WTC11 (cell line): ENCODE results near the gene RPL36A. TPM values are rescaled to one million over a fixed set of nuclear protein-coding genes. Genes with fewer than 3 reads are reported as not detected.

Experiments used
- ATAC-seq: fragments of 200-7000 bp; cut with Tn5 transposase; 2 replicates; pipeline ENCODE4 v1.10.0; 2021; ENCODE audit warnings: mild to moderate bottlenecking, moderate library complexity
- CTCF ChIA-PET: fragments of 300-600 bp; sonication (Branson Sonifier 250); formaldehyde crosslinking; loops from one replicate; lab custom pipeline; 2021; ENCODE audit warnings: antibody characterized with exemption; lab: Charles Lee
- POLR2A ChIA-PET: fragments of 350-600 bp; sonication (Branson Sonifier 250); formaldehyde crosslinking; loops from one replicate; lab custom pipeline; 2021; ENCODE audit warnings: antibody characterized with exemption; lab: Charles Lee
- DNase-seq: peaks from one replicate; pipeline ENCODE4 v3.0.0; 2021; ENCODE audit warnings: low spot score
- H3K27ac Mint-ChIP-seq: 2 replicates; pipeline ENCODE4 v1.8.0; 2021; ENCODE audit warnings: mixed read lengths
- H3K27me3 Mint-ChIP-seq: 2 replicates; pipeline ENCODE4 v1.8.0; 2021; ENCODE audit warnings: low read depth, mild to moderate bottlenecking, moderate library complexity, mixed read lengths
- H3K36me3 Mint-ChIP-seq: 2 replicates; pipeline ENCODE4 v1.8.0; 2021; ENCODE audit warnings: mixed read lengths
- H3K4me1 Mint-ChIP-seq: 2 replicates; pipeline ENCODE4 v1.8.0; 2022; ENCODE audit warnings: mixed read lengths
- H3K4me3 Mint-ChIP-seq: 2 replicates; pipeline ENCODE4 v1.8.0; 2021; ENCODE audit warnings: mild to moderate bottlenecking, moderate library complexity, mixed read lengths
- H3K9me3 Mint-ChIP-seq: 2 replicates; pipeline ENCODE4 v1.8.0; 2021; ENCODE audit warnings: mixed read lengths
- AFF4 ChIP-seq: sonication (generic); formaldehyde crosslinking; IDR thresholded peaks from 2 replicates; pipeline ENCODE4 v1.8.1; 2023; ENCODE audit warnings: mild to moderate bottlenecking, missing genetic modification reagents, borderline replicate concordance
- ATF1 ChIP-seq: sonication (generic); formaldehyde crosslinking; IDR thresholded peaks from 2 replicates; pipeline ENCODE4 v1.8.1; 2023; ENCODE audit warnings: mild to moderate bottlenecking, moderate library complexity, missing genetic modification reagents
- CBFB ChIP-seq: sonication (generic); formaldehyde crosslinking; IDR thresholded peaks from 2 replicates; pipeline ENCODE4 v1.8.1; 2022; ENCODE audit warnings: mild to moderate bottlenecking, low read depth, missing genetic modification reagents
- CREB1 ChIP-seq: sonication (generic); formaldehyde crosslinking; IDR thresholded peaks from 2 replicates; pipeline ENCODE4 v1.8.0; 2023; ENCODE audit warnings: mild to moderate bottlenecking, missing genetic modification reagents
- EMX1 ChIP-seq: fragments of 250-450 bp; sonication (Bioruptor Pico); IDR thresholded peaks from 2 replicates; pipeline ENCODE4 v1.8.0; 2021; ENCODE audit warnings: mild to moderate bottlenecking
- ESRRA ChIP-seq: sonication (generic); formaldehyde crosslinking; IDR thresholded peaks from 2 replicates; pipeline ENCODE4 v1.8.1; 2022; ENCODE audit warnings: mild to moderate bottlenecking, missing genetic modification reagents, borderline replicate concordance
- ETV6 ChIP-seq: sonication (generic); formaldehyde crosslinking; IDR thresholded peaks from 2 replicates; pipeline ENCODE4 v1.8.1; 2022; ENCODE audit warnings: mild to moderate bottlenecking, missing genetic modification reagents
- FOXP1 ChIP-seq: sonication (generic); formaldehyde crosslinking; IDR thresholded peaks from 2 replicates; pipeline ENCODE4 v1.8.0; 2022; ENCODE audit warnings: missing genetic modification reagents, mild to moderate bottlenecking, moderate library complexity, borderline replicate concordance
- GABPB1 ChIP-seq: sonication (generic); formaldehyde crosslinking; IDR thresholded peaks from 2 replicates; pipeline ENCODE4 v1.8.1; 2023; ENCODE audit warnings: mild to moderate bottlenecking, missing genetic modification reagents
- GRHL2 ChIP-seq: fragments of 250-450 bp; sonication (Bioruptor Pico); IDR thresholded peaks from 2 replicates; pipeline ENCODE4 v1.8.0; 2022; ENCODE audit warnings: mild to moderate bottlenecking, moderate library complexity; ENCODE audit not compliant: insufficient replicate concordance, severe bottlenecking
- KAT7 ChIP-seq: sonication (generic); formaldehyde crosslinking; IDR thresholded peaks from 2 replicates; pipeline ENCODE4 v1.8.1; 2023; ENCODE audit warnings: missing genetic modification reagents, mild to moderate bottlenecking, borderline replicate concordance
- NFE2L1 ChIP-seq: sonication (generic); formaldehyde crosslinking; IDR thresholded peaks from 2 replicates; pipeline ENCODE4 v1.8.1; 2023; ENCODE audit warnings: missing genetic modification reagents
- NR3C1 ChIP-seq: sonication (generic); formaldehyde crosslinking; conservative IDR thresholded peaks from 2 replicates; pipeline ENCODE4 v1.8.1; 2023; ENCODE audit warnings: low read depth, mild to moderate bottlenecking, missing genetic modification reagents
- PRRX2 ChIP-seq: fragments of 250-450 bp; sonication (Bioruptor Pico); IDR thresholded peaks from 2 replicates; pipeline ENCODE4 v1.8.0; 2021; ENCODE audit warnings: mild to moderate bottlenecking
- SP1 ChIP-seq: sonication (generic); formaldehyde crosslinking; conservative IDR thresholded peaks from 2 replicates; pipeline ENCODE4 v1.8.1; 2022; ENCODE audit warnings: missing genetic modification reagents
- ZBTB21 ChIP-seq: sonication (generic); formaldehyde crosslinking; IDR thresholded peaks from 2 replicates; pipeline ENCODE4 v1.8.1; 2023; ENCODE audit warnings: mild to moderate bottlenecking, missing genetic modification reagents, borderline replicate concordance
- ZNF121 ChIP-seq: sonication (generic); formaldehyde crosslinking; IDR thresholded peaks from 2 replicates; pipeline ENCODE4 v1.8.0; 2023; ENCODE audit warnings: missing genetic modification reagents
- ZNF138 ChIP-seq: sonication (generic); formaldehyde crosslinking; conservative IDR thresholded peaks from 2 replicates; pipeline ENCODE4 v1.8.1; 2022; ENCODE audit warnings: mild to moderate bottlenecking, moderate library complexity, missing genetic modification reagents
- ZNF317 ChIP-seq: sonication (generic); formaldehyde crosslinking; IDR thresholded peaks from 2 replicates; pipeline ENCODE4 v1.8.1; 2023; ENCODE audit warnings: low read depth, mild to moderate bottlenecking, moderate library complexity, missing genetic modification reagents, borderline replicate concordance
- ZNF416 ChIP-seq: fragments of 250-450 bp; sonication (Bioruptor Pico); IDR thresholded peaks from 2 replicates; pipeline ENCODE4 v1.9.0; 2021; ENCODE audit warnings: mild to moderate bottlenecking, inconsistent platforms
- ZNF423 ChIP-seq: fragments of 250-450 bp; sonication (Bioruptor Pico); IDR thresholded peaks from 2 replicates; pipeline ENCODE4 v2.1.2; 2022; ENCODE audit warnings: mild to moderate bottlenecking, moderate library complexity
- ZNF532 ChIP-seq: fragments of 250-450 bp; sonication (Bioruptor Pico); IDR thresholded peaks from 2 replicates; pipeline ENCODE4 v1.9.0; 2021; ENCODE audit warnings: mild to moderate bottlenecking, borderline replicate concordance
- ZNF671 ChIP-seq: fragments of 250-450 bp; sonication (Bioruptor Pico); IDR thresholded peaks from 2 replicates; pipeline ENCODE4 v1.8.0; 2021; ENCODE audit warnings: mild to moderate bottlenecking
- total RNA-seq: library from RNA; stranded (reverse); gene quantifications from 3 replicates; pipeline ENCODE4 v1.2.3, GENCODE V29; 2021
- TF ChIP-seq, protein P1 (sequence below): sonication (generic); formaldehyde crosslinking; conservative IDR thresholded peaks from 2 replicates; pipeline ENCODE4 v1.8.1; 2022; ENCODE audit warnings: mild to moderate bottlenecking, missing genetic modification reagents
- TF ChIP-seq, protein P2 (sequence below): sonication (generic); formaldehyde crosslinking; conservative IDR thresholded peaks from 2 replicates; pipeline ENCODE4 v1.8.1; 2023; ENCODE audit warnings: mild to moderate bottlenecking, low read depth, missing genetic modification reagents, moderate library complexity
- TF ChIP-seq, protein P3 (sequence below): sonication (generic); formaldehyde crosslinking; IDR thresholded peaks from 2 replicates; pipeline ENCODE4 v1.8.0; 2022; ENCODE audit warnings: mild to moderate bottlenecking, missing genetic modification reagents
- TF ChIP-seq, protein P4 (sequence below): fragments of 250-450 bp; sonication (Bioruptor Pico); IDR thresholded peaks from 2 replicates; pipeline ENCODE4 v1.9.0; 2021; ENCODE audit warnings: moderate library complexity, mild to moderate bottlenecking, inconsistent platforms, borderline replicate concordance

RPL36A gene
- total RNA-seq, 1 experiment from 2014 or later: 320 TPM

- ChIA-PET POLR2A (no interaction called here), CTCF (no interaction called here)
- Mint-ChIP-seq H3K4me1 (peaks cover 17% of the 10 kb centered on the region), H3K9me3 (no peaks in the 10 kb centered on the region), H3K36me3 (peaks cover 27% of the 10 kb centered on the region), H3K27me3 (no peaks in the 10 kb centered on the region), H3K27ac (no peak overlapping the region), H3K4me3 (no peak overlapping the region)
- TF ChIP-seq ETV6: no peak
- TF ChIP-seq, protein P1, sequence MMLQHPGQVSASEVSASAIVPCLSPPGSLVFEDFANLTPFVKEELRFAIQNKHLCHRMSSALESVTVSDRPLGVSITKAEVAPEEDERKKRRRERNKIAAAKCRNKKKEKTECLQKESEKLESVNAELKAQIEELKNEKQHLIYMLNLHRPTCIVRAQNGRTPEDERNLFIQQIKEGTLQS (CRISPR knock-in tag): no peak
- no peak for TF ChIP-seq EMX1 (CRISPR knock-in tag)
- no peak for TF ChIP-seq ZNF416 (CRISPR knock-in tag)
- TF ChIP-seq GABPB1 (CRISPR knock-in tag): no peak
- no peak for TF ChIP-seq SP1 (CRISPR knock-in tag)
- TF ChIP-seq NFE2L1 (CRISPR knock-in tag): no peak
- TF ChIP-seq GRHL2: no peak
- TF ChIP-seq ZNF423 (CRISPR knock-in tag): no peak
- TF ChIP-seq ZBTB21: no peak
- TF ChIP-seq AFF4 (CRISPR knock-in tag): no peak
- TF ChIP-seq, protein P2, sequence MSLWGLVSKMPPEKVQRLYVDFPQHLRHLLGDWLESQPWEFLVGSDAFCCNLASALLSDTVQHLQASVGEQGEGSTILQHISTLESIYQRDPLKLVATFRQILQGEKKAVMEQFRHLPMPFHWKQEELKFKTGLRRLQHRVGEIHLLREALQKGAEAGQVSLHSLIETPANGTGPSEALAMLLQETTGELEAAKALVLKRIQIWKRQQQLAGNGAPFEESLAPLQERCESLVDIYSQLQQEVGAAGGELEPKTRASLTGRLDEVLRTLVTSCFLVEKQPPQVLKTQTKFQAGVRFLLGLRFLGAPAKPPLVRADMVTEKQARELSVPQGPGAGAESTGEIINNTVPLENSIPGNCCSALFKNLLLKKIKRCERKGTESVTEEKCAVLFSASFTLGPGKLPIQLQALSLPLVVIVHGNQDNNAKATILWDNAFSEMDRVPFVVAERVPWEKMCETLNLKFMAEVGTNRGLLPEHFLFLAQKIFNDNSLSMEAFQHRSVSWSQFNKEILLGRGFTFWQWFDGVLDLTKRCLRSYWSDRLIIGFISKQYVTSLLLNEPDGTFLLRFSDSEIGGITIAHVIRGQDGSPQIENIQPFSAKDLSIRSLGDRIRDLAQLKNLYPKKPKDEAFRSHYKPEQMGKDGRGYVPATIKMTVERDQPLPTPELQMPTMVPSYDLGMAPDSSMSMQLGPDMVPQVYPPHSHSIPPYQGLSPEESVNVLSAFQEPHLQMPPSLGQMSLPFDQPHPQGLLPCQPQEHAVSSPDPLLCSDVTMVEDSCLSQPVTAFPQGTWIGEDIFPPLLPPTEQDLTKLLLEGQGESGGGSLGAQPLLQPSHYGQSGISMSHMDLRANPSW: no peak
- TF ChIP-seq CREB1 (CRISPR knock-in tag): no peak
- TF ChIP-seq KAT7 (CRISPR knock-in tag): no peak
- TF ChIP-seq, protein P3, sequence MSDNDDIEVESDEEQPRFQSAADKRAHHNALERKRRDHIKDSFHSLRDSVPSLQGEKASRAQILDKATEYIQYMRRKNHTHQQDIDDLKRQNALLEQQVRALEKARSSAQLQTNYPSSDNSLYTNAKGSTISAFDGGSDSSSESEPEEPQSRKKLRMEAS (CRISPR knock-in tag): no peak
- TF ChIP-seq ZNF671 (CRISPR knock-in tag): no peak
- TF ChIP-seq ZNF138 (CRISPR knock-in tag): no peak
- TF ChIP-seq, protein P4, sequence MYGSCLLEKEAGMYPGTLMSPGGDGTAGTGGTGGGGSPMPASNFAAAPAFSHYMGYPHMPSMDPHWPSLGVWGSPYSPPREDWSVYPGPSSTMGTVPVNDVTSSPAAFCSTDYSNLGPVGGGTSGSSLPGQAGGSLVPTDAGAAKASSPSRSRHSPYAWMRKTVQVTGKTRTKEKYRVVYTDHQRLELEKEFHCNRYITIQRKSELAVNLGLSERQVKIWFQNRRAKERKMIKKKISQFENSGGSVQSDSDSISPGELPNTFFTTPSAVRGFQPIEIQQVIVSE (CRISPR knock-in tag): no peak
- TF ChIP-seq PRRX2: no peak
- ATAC-seq (no peak), DNase-seq (no peak)
Measured at GRCh38 chrX:101388604-101389003, 2.2 kb upstream of the RPL36A start.

DNA sequence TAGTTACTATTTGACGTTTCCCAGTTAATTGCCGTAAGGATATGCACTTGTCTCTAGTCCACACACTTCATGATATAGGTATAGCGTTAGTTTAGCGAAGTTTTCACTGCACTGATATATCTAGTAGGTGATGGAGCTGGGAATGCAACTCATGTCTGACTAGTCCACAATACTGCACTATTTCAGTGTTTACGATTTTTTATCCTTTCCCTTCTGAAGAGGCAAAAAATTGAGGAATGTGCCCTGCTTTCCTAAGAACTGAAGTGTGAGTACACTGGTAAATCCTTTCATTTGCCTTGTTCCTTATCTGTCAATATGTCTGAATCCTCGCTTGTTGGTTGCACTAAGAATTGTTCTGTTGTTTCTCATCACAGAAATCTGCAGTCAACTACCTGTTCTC lies 1.0 kb downstream of the RPL36A start:
- peaks cover 14% of the 10 kb centered on the region for H3K4me1 Mint-ChIP-seq
- no peak for ATAC-seq
- POLR2A ChIA-PET: no interaction called here
- H3K27ac Mint-ChIP-seq: peak overlapping the region; percentile 97
- peak overlapping the region; percentile 92 for H3K4me3 Mint-ChIP-seq
- CTCF ChIA-PET: no interaction called here
- peaks cover 45% of the 10 kb centered on the region for H3K36me3 Mint-ChIP-seq
- no peak for DNase-seq
- no peaks in the 10 kb centered on the region for H3K27me3 Mint-ChIP-seq
- H3K9me3 Mint-ChIP-seq: no peaks in the 10 kb centered on the region
- TF ChIP-seq CBFB (CRISPR knock-in tag) (no peak), ZNF532 (CRISPR knock-in tag) (no peak), ZNF121 (CRISPR knock-in tag) (no peak), NR3C1 (CRISPR knock-in tag) (no peak), ZNF317 (no peak), ZNF423 (CRISPR knock-in tag) (no peak), GRHL2 (no peak), ESRRA (CRISPR knock-in tag) (no peak), FOXP1 (no peak), ATF1 (CRISPR knock-in tag) (no peak)
